ENCODE measurements around the gene LGI1.

Gene LGI1

GRCh38 chr10:93762979-93763391, 5.2 kb downstream of the LGI1 start:
- Mint-ChIP-seq H3K4me1 (peaks cover 13% of the 10 kb centered on the region), H3K27me3 (peaks cover 20% of the 10 kb centered on the region), H3K4me3 (no peak overlapping the region), H3K27ac (no peak overlapping the region), H3K36me3 (no peaks in the 10 kb centered on the region), H3K9me3 (no peaks in the 10 kb centered on the region)
- ATAC-seq (ENCODE audit: low read depth): no peak
- DNase-seq (ENCODE audit: low spot score in 2 of 2): no peak

- Mint-ChIP-seq H3K9me3 (no peaks in the 10 kb centered on the region), H3K36me3 (no peaks in the 10 kb centered on the region), H3K27ac (no peak overlapping the region), H3K27me3 (peaks cover 13% of the 10 kb centered on the region), H3K4me1 (peaks cover 8% of the 10 kb centered on the region), H3K4me3 (no peak overlapping the region)
- DNase-seq (ENCODE audit: low spot score in 2 of 2) (no peak), ATAC-seq (ENCODE audit: low read depth) (no peak)
Observed at GRCh38 chr10:93766918-93767317, 9.2 kb downstream of the LGI1 start.

- Mint-ChIP-seq H3K36me3 (no peaks in the 10 kb centered on the region), H3K4me1 (peaks cover 6% of the 10 kb centered on the region), H3K4me3 (no peak overlapping the region), H3K27ac (no peak overlapping the region), H3K27me3 (peaks cover 12% of the 10 kb centered on the region), H3K9me3 (no peaks in the 10 kb centered on the region)
- DNase-seq (ENCODE audit: low spot score in 2 of 2) (no peak), ATAC-seq (ENCODE audit: low read depth) (no peak)
Observed at GRCh38 chr10:93767724-93768399, 10.1 kb downstream of the LGI1 start.

GRCh38 chr10:93768892-93769291, 11.2 kb downstream of the LGI1 start:
- Mint-ChIP-seq H3K36me3 (no peaks in the 10 kb centered on the region), H3K4me1 (no peaks in the 10 kb centered on the region), H3K4me3 (no peak overlapping the region), H3K9me3 (no peaks in the 10 kb centered on the region), H3K27me3 (peaks cover 8% of the 10 kb centered on the region), H3K27ac (no peak overlapping the region)
- ATAC-seq (ENCODE audit: low read depth) (no peak), DNase-seq (ENCODE audit: low spot score in 2 of 2) (no peak)

GRCh38 chr10:93771354-93771753, 13.6 kb downstream of the LGI1 start:
- DNase-seq (ENCODE audit: low spot score in 2 of 2): no peak
- no peak for ATAC-seq (ENCODE audit: low read depth)
- no peaks in the 10 kb centered on the region for H3K4me1 Mint-ChIP-seq
- H3K27ac Mint-ChIP-seq: no peak overlapping the region
- H3K36me3 Mint-ChIP-seq: no peaks in the 10 kb centered on the region
- no peak overlapping the region for H3K4me3 Mint-ChIP-seq
- H3K27me3 Mint-ChIP-seq: peaks cover 11% of the 10 kb centered on the region
- H3K9me3 Mint-ChIP-seq: no peaks in the 10 kb centered on the region

GRCh38 chr10:93773120-93773519, 15.4 kb downstream of the LGI1 start:
- no peak overlapping the region for H3K4me3 Mint-ChIP-seq
- DNase-seq (ENCODE audit: low spot score in 2 of 2) (no peak), ATAC-seq (ENCODE audit: low read depth) (no peak)
- no peak overlapping the region for H3K27ac Mint-ChIP-seq
- H3K9me3 Mint-ChIP-seq: no peaks in the 10 kb centered on the region
- H3K4me1 Mint-ChIP-seq: no peaks in the 10 kb centered on the region
- no peaks in the 10 kb centered on the region for H3K36me3 Mint-ChIP-seq
- H3K27me3 Mint-ChIP-seq: peaks cover 6% of the 10 kb centered on the region

GRCh38 chr10:93773705-93774104, 16.0 kb downstream of the LGI1 start:
- ATAC-seq (ENCODE audit: low read depth) (no peak), DNase-seq (ENCODE audit: low spot score in 2 of 2) (no peak)
- Mint-ChIP-seq H3K9me3 (no peaks in the 10 kb centered on the region), H3K36me3 (no peaks in the 10 kb centered on the region), H3K4me3 (no peak overlapping the region), H3K4me1 (no peaks in the 10 kb centered on the region), H3K27me3 (peaks cover 8% of the 10 kb centered on the region), H3K27ac (no peak overlapping the region)

- Mint-ChIP-seq H3K27me3 (peaks cover 9% of the 10 kb centered on the region), H3K4me3 (no peak overlapping the region), H3K36me3 (no peaks in the 10 kb centered on the region), H3K27ac (no peak overlapping the region), H3K9me3 (no peaks in the 10 kb centered on the region), H3K4me1 (no peaks in the 10 kb centered on the region)
- DNase-seq (ENCODE audit: low spot score in 2 of 2) (no peak), ATAC-seq (ENCODE audit: low read depth) (no peak)
Observed at GRCh38 chr10:93775356-93775755, 17.6 kb downstream of the LGI1 start.

- no peaks in the 10 kb centered on the region for H3K9me3 Mint-ChIP-seq
- no peaks in the 10 kb centered on the region for H3K4me1 Mint-ChIP-seq
- no peak for DNase-seq (ENCODE audit: low spot score in 2 of 2)
- no peak overlapping the region for H3K27ac Mint-ChIP-seq
- no peak for ATAC-seq (ENCODE audit: low read depth)
- H3K4me3 Mint-ChIP-seq: no peak overlapping the region
- H3K27me3 Mint-ChIP-seq: peaks cover 8% of the 10 kb centered on the region
- no peaks in the 10 kb centered on the region for H3K36me3 Mint-ChIP-seq
Observed at GRCh38 chr10:93777092-93777491, 19.4 kb downstream of the LGI1 start.

- H3K4me3 Mint-ChIP-seq: no peak overlapping the region
- H3K27ac Mint-ChIP-seq: no peak overlapping the region
- no peaks in the 10 kb centered on the region for H3K4me1 Mint-ChIP-seq
- no peak for DNase-seq (ENCODE audit: low spot score in 2 of 2)
- H3K27me3 Mint-ChIP-seq: peaks cover 3% of the 10 kb centered on the region
- H3K36me3 Mint-ChIP-seq: no peaks in the 10 kb centered on the region
- no peak for ATAC-seq (ENCODE audit: low read depth)
- H3K9me3 Mint-ChIP-seq: no peaks in the 10 kb centered on the region
Observed at GRCh38 chr10:93784059-93784458, 26.3 kb downstream of the LGI1 start.

- no peaks in the 10 kb centered on the region for H3K4me1 Mint-ChIP-seq
- ATAC-seq (ENCODE audit: low read depth): no peak
- H3K4me3 Mint-ChIP-seq: no peak overlapping the region
- DNase-seq (ENCODE audit: low spot score in 2 of 2): no peak
- no peaks in the 10 kb centered on the region for H3K9me3 Mint-ChIP-seq
- H3K36me3 Mint-ChIP-seq: no peaks in the 10 kb centered on the region
- peaks cover 8% of the 10 kb centered on the region for H3K27me3 Mint-ChIP-seq
- no peak overlapping the region for H3K27ac Mint-ChIP-seq
Observed at GRCh38 chr10:93788413-93789208, 30.9 kb downstream of the LGI1 start.

- no peak overlapping the region for H3K27ac Mint-ChIP-seq
- H3K36me3 Mint-ChIP-seq: no peaks in the 10 kb centered on the region
- no peaks in the 10 kb centered on the region for H3K9me3 Mint-ChIP-seq
- H3K4me3 Mint-ChIP-seq: no peak overlapping the region
- peaks cover 11% of the 10 kb centered on the region for H3K27me3 Mint-ChIP-seq
- no peak for DNase-seq (ENCODE audit: low spot score in 2 of 2)
- ATAC-seq (ENCODE audit: low read depth): no peak
- no peaks in the 10 kb centered on the region for H3K4me1 Mint-ChIP-seq
Observed at GRCh38 chr10:93790439-93790838, 32.7 kb downstream of the LGI1 start.

- Mint-ChIP-seq H3K9me3 (no peaks in the 10 kb centered on the region), H3K36me3 (no peaks in the 10 kb centered on the region), H3K27me3 (peaks cover 7% of the 10 kb centered on the region), H3K27ac (no peak overlapping the region), H3K4me1 (no peaks in the 10 kb centered on the region), H3K4me3 (no peak overlapping the region)
- ATAC-seq (ENCODE audit: low read depth) (no peak), DNase-seq (ENCODE audit: low spot score in 2 of 2) (no peak)
Observed at GRCh38 chr10:93796167-93796566, 38.4 kb downstream of the LGI1 start.

- Mint-ChIP-seq H3K4me3 (no peak overlapping the region), H3K27me3 (peaks cover 12% of the 10 kb centered on the region), H3K4me1 (no peaks in the 10 kb centered on the region), H3K27ac (no peak overlapping the region), H3K36me3 (no peaks in the 10 kb centered on the region), H3K9me3 (no peaks in the 10 kb centered on the region)
- DNase-seq (ENCODE audit: low spot score in 2 of 2): no peak
- ATAC-seq (ENCODE audit: low read depth): no peak
Observed at GRCh38 chr10:93797825-93798224, 40.1 kb downstream of the LGI1 start.
